Measurements from ENCODE around the gene EFNA5.

The EFNA5 gene

DNA sequence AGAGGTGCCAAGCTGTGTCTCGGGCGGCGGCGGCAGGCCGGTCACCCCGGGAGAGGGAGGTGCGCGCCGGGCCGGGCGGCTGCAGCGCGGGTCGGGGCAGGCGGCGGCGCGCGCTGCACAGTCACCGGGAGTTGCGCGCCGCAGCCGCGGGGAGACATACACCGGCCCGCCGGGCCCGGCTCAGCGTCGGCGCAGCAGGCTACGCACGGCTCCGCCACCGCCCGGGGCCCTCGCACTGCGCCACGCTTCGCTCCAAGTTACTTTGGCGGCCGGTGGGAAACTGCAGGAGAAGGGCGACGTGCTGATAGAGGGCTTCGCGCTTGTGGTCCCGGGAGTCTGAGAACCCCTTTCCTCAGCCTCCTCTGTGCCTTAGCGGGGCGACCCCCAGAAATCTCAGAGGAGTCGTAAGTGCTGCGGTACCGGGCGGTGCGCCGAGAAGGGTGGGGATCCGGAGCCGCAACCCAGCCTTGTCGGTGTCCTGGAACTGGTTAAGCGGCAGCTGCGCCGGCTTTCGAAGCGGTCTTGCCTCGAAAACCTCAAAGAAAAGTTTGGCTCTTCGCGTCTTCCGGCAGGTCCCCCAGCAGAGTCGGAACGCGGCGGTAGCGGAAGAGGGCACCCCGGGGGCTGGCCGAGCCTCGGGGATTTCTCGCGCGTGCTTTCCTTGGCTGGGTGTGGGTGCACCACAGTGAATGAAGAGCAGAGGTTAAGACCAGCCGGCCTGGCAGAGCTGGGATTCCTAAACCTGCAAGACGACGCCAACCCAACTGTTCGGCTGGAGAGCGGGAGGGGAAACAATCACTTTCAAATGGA, at the start of gene EFNA5:
TSS of gene EFNA5 (minus strand) at position 6 of the 810 bp plus-strand sequence.
- DNase-seq (ENCODE audit: low read depth) = peak; percentile 90
- H3K4me3 ChIP-seq (ENCODE audit: low read depth, low read length) = peak within 1 kb of the TSS; percentile 90
- TF ChIP-seq CTCF (IDR thresholded peaks at IDR 0.05; ENCODE audit: insufficient read depth, low read depth, low read length, missing control alignments) = no peak

DNA sequence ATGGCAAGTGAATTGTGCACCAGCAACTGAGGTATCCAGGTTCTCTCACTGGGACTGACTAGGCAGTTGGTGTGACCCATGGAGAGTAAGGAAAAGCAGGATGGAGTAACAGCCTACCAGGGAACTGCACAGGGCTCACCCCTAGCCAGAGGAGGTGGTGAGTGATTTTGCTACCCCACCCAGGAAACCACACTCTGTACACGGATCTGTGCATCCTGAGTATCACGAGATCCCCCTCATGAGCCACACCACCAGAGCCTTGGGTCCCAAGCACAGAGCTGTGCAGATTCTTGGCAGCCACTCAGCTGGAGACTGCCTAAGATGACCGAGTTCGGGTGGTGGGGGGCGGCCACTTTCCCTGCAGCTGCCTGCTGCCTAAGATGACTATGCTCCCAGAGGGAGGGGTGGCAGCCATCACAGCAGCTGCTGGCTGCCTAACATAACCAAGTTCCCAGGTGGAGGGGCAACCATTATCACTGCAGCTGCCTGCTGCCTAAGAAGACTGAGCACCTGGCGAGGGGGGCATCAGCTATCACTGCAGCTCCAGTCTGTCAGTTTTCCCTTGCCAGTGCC, 48.4 kb upstream of the EFNA5 start:
- no peak for TF ChIP-seq CTCF (IDR thresholded peaks at IDR 0.05; ENCODE audit: insufficient read depth, low read depth, low read length, missing control alignments)
- peak; percentile 29 for DNase-seq (ENCODE audit: low read depth)
- no peak overlapping the region for H3K4me3 ChIP-seq (ENCODE audit: low read depth, low read length)

GRCh38 chr5:107717816-107718215, 47.1 kb upstream of the EFNA5 start:
- no peak overlapping the region for H3K4me3 ChIP-seq (ENCODE audit: low read depth, low read length)
- TF ChIP-seq CTCF (IDR thresholded peaks at IDR 0.05; ENCODE audit: insufficient read depth, low read depth, low read length, missing control alignments) = no peak
- no peak for DNase-seq (ENCODE audit: low read depth)

DNA sequence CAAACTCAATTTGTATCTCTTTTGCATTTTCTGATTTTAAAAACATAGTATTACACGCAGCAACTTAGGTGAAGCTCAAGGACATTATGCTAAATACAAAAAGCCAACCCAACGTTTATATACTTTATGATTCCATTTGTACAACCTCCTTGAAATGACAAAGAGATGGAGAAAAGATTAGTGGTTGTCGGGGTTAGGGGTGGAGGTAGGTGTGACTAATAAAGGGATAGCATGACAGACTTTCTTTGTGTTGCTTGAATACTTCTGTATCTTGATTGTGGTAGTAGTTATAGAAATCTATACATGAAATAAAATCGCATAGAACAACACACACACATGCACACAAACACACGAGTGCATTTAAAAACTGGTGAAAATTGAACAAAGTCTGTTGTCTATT, 42.5 kb upstream of the EFNA5 start:
- no peak overlapping the region for H3K4me3 ChIP-seq (ENCODE audit: low read depth, low read length)
- DNase-seq (ENCODE audit: low read depth) = no peak
- no peak for TF ChIP-seq CTCF (IDR thresholded peaks at IDR 0.05; ENCODE audit: insufficient read depth, low read depth, low read length, missing control alignments)

GRCh38 chr5:107712359-107712870, 41.7 kb upstream of the EFNA5 start:
- no peak for DNase-seq (ENCODE audit: low read depth)
- TF ChIP-seq CTCF (IDR thresholded peaks at IDR 0.05; ENCODE audit: insufficient read depth, low read depth, low read length, missing control alignments) = no peak
- no peak overlapping the region for H3K4me3 ChIP-seq (ENCODE audit: low read depth, low read length)

- DNase-seq (ENCODE audit: low read depth) = peak; percentile 38
- H3K4me3 ChIP-seq (ENCODE audit: low read depth, low read length) = no peak overlapping the region
- TF ChIP-seq CTCF (IDR thresholded peaks at IDR 0.05; ENCODE audit: insufficient read depth, low read depth, low read length, missing control alignments) = no peak
Observed at GRCh38 chr5:107705402-107706014, 34.8 kb upstream of the EFNA5 start.

Measured in GM12865 (cell line).